Endothelial cell of umbilical vein (primary cell): ENCODE results near the gene DGLUCY. TPM values are rescaled to one million over a fixed set of nuclear protein-coding genes. Genes with fewer than 3 reads are reported as not detected.

Source experiments
- BruUV-seq: library from RNA; stranded (reverse); fragments of 400-500 nt; replicated peaks from 2 replicates; lab custom pipeline; 2021; lab: Mats Ljungman, UMichigan
- CTCF ChIA-PET: fragments of 300-600, 350-600 bp; sonication (Branson Sonifier 250); formaldehyde crosslinking; loops from one replicate; lab custom pipeline; 2021; ENCODE audit warnings: antibody characterized with exemption, inconsistent platforms; lab: Charles Lee
- POLR2A ChIA-PET: fragments of 300-600, 350-600 bp; sonication (Branson Sonifier 250); formaldehyde crosslinking; loops from one replicate; lab custom pipeline; 2021; ENCODE audit warnings: antibody characterized with exemption, inconsistent platforms; lab: Charles Lee
- DNase-seq: peaks from one replicate; pipeline ENCODE4 v3.0.0-alpha.2; 2011; ENCODE audit warnings: low read depth, low spot score
- FAIRE-seq: peaks from 2 replicates; lab custom pipeline; 2011; peaks lifted over from hg19 to GRCh38; lab: Jason Lieb, UNC
- H2AFZ ChIP-seq: 2 replicates; pipeline ENCODE4 v1.6.0; 2012; ENCODE audit warnings: low read depth, low read length, control low read depth, inconsistent platforms
- H3K27ac ChIP-seq: 2 replicates; pipeline ENCODE4 v1.5.1; 2011; ENCODE audit warnings: low read depth, mild to moderate bottlenecking, control low read depth, low read length, moderate library complexity; ENCODE audit not compliant: insufficient read depth
- H3K27me3 ChIP-seq, 2 experiments: 2 replicates each; pipeline versions ENCODE4 v1.6.0 to v1.6.1; 2011; ENCODE audit warnings: low read length in 2 of 2, mixed read lengths in 1 of 2; ENCODE audit not compliant: control insufficient read depth in 2 of 2, insufficient read depth in 2 of 2
- H3K36me3 ChIP-seq, 2 experiments: 2 replicates in 1 of 2; 3 replicates in 1 of 2; pipeline ENCODE4 v1.5.1; 2011; ENCODE audit warnings: low read length in 2 of 2, mild to moderate bottlenecking in 1 of 2, moderate library complexity in 1 of 2; ENCODE audit not compliant: control insufficient read depth in 2 of 2, insufficient read depth in 2 of 2; ENCODE audit errors: extremely low read depth in 1 of 2
- H3K4me1 ChIP-seq: 3 replicates; pipeline ENCODE4 v1.5.1; 2011; ENCODE audit warnings: mild to moderate bottlenecking, low read length; ENCODE audit not compliant: control insufficient read depth, insufficient read depth; ENCODE audit errors: extremely low read depth
- H3K4me2 ChIP-seq: 2 replicates; pipeline ENCODE4 v1.6.1; 2011; ENCODE audit warnings: low read length, control low read depth, mixed read lengths; ENCODE audit not compliant: insufficient read depth
- H3K4me3 ChIP-seq, 3 experiments: fragments of 200-600 bp in 1 of 3; sonication (generic), shearing (Covaris generic) in 1 of 3; replicated peaks in 1 of 3; 2 replicates each; pipeline ENCODE4 v1.5.1; 2011 to 2016; ENCODE audit warnings: control low read depth in 3 of 3, low read length in 3 of 3, mild to moderate bottlenecking in 2 of 3, inconsistent platforms in 1 of 3, low read depth in 1 of 3, moderate library complexity in 1 of 3; ENCODE audit not compliant: insufficient read depth in 1 of 3
- H3K79me2 ChIP-seq: 2 replicates; pipeline ENCODE4 v1.6.0; 2012; ENCODE audit warnings: low read length, inconsistent platforms; ENCODE audit not compliant: control insufficient read depth, insufficient read depth
- H3K9ac ChIP-seq: replicated peaks from 2 replicates; pipeline ENCODE3; 2011; ENCODE audit warnings: low read length, control low read depth; ENCODE audit not compliant: insufficient read depth; ENCODE audit errors: extremely low read depth
- H3K9me1 ChIP-seq: replicated peaks from 3 replicates; pipeline ENCODE4 v1.6.0; 2011; ENCODE audit warnings: mild to moderate bottlenecking, low read length; ENCODE audit not compliant: control insufficient read depth, insufficient read depth; ENCODE audit errors: extremely low read depth
- H3K9me3 ChIP-seq: replicated peaks from 2 replicates; pipeline ENCODE4 v1.5.1; 2012; ENCODE audit warnings: low read length, inconsistent platforms; ENCODE audit not compliant: control insufficient read depth, insufficient read depth
- H4K20me1 ChIP-seq: replicated peaks from 2 replicates; pipeline ENCODE3; 2011; ENCODE audit warnings: mild to moderate bottlenecking, low read length; ENCODE audit not compliant: control insufficient read depth, insufficient read depth; ENCODE audit errors: extremely low read depth
- CTCF ChIP-seq, 2 donors: IDR thresholded peaks; 1 replicate in 1 of 2; 2 replicates in 1 of 2; pipeline ENCODE4 v1.5.1; 2011; ENCODE audit warnings: low read length in 2 of 2, mild to moderate bottlenecking in 2 of 2, moderate library complexity in 2 of 2, control low read depth in 1 of 2, inconsistent platforms in 1 of 2, low read depth in 1 of 2; ENCODE audit not compliant: insufficient read depth in 1 of 2; ENCODE audit errors: extremely low read depth in 1 of 2
- EZH2 ChIP-seq: IDR thresholded peaks from 2 replicates; pipeline ENCODE4 v1.6.1; 2012; ENCODE audit warnings: borderline replicate concordance, low read depth, mild to moderate bottlenecking, moderate library complexity, low read length, inconsistent platforms; ENCODE audit not compliant: severe bottlenecking
- FOS ChIP-seq: IDR thresholded peaks from 2 replicates; pipeline ENCODE4 v1.6.1; 2011; ENCODE audit warnings: mild to moderate bottlenecking, low read length, moderate library complexity, borderline replicate concordance; ENCODE audit not compliant: insufficient read depth
- GATA2 ChIP-seq: IDR thresholded peaks from 2 replicates; pipeline ENCODE4 v1.7.0; 2011; ENCODE audit warnings: low read depth, mild to moderate bottlenecking, moderate library complexity, mixed read lengths, low read length; ENCODE audit not compliant: insufficient read length, insufficient read depth
- JUN ChIP-seq: IDR thresholded peaks from 2 replicates; pipeline ENCODE4 v1.6.1; 2011; ENCODE audit warnings: borderline replicate concordance, low read depth; ENCODE audit not compliant: insufficient read length, insufficient read depth
- MAX ChIP-seq: IDR thresholded peaks from 2 replicates; pipeline ENCODE4 v1.6.1; 2011; ENCODE audit not compliant: insufficient read depth, insufficient read length
- MYC ChIP-seq: IDR thresholded peaks from one replicate; pipeline ENCODE4 v1.6.1; 2011; ENCODE audit warnings: mild to moderate bottlenecking, low read depth, low read length
- POLR2A ChIP-seq: IDR thresholded peaks from 2 replicates; pipeline ENCODE4 v1.6.1; 2012; ENCODE audit warnings: low read depth, mild to moderate bottlenecking, control low read depth, low read length
- POLR2AphosphoS5 ChIP-seq: IDR thresholded peaks from 2 replicates; pipeline ENCODE4 v1.6.1; 2012; ENCODE audit warnings: low read depth, mild to moderate bottlenecking, control low read depth, low read length, moderate library complexity; ENCODE audit not compliant: insufficient read depth
- dilution Hi-C: fragments of 300-500 bp; cut with MboI; formaldehyde crosslinking; loops from one replicate; pipeline ENCODE4 v1.15.0; 2019; ENCODE audit warnings: low sequenced_read_pairs; ENCODE audit not compliant: extremely low pct_ligation_motif_present
- intact Hi-C: fragments of 100-400 bp; cut with micrococcal nuclease; formaldehyde crosslinking; loops from one replicate; pipeline ENCODE4 v1.10.0; 2022
- polyA plus RNA-seq, 4 experiments: library from polyadenylated mRNA; depleted of rRNA in 3 of 4; stranded (reverse) in 3 of 4; unstranded in 1 of 4; fragments of >200 nt; gene quantifications; 2 replicates each; pipeline versions ENCODE4 v1.2.1 to v1.2.3, GENCODE V29; 2011 to 2012; ENCODE audit warnings: missing spikeins in 1 of 4
- total RNA-seq: library from RNA; stranded (reverse); gene quantifications from 2 replicates; pipeline ENCODE4 v1.2.3, GENCODE V29; 2021

Gene DGLUCY
- total and polyA plus RNA-seq, 2 donors (not counting 3 experiments of a cell fraction or from before 2014, with no cell fraction given) = 40.9 to 65.6 TPM

- ChIA-PET CTCF (interaction anchor here (1.8 kb wide), 1 partner anchor 57 kb away, joined by 5 read pairs; no protein-coding TSS in a partner anchor), POLR2A (interaction anchor here (0.6 kb wide), 1 partner anchor 41 kb away, joined by 6 read pairs; no protein-coding TSS in a partner anchor)
- BruUV-seq = no TSS peak
- TF ChIP-seq JUN (no peak), CTCF (IDR thresholded peaks at IDR 0.05; ENCODE audit: extremely low read depth in 1 of 2, insufficient read depth in 1 of 2, low read depth in 1 of 2, low read length in 2 of 2) (no peak), EZH2 (no peak), MAX (no peak), POLR2AphosphoS5 (no peak), POLR2A (no peak), GATA2 (no peak), FOS (no peak), MYC (no peak)
- Histone ChIP-seq H4K20me1 (no peaks in the 10 kb centered on the region), H2AFZ (no peak overlapping the region), H3K9me3 (no peaks in the 10 kb centered on the region), H3K27me3 (no peaks in the 10 kb centered on the region), H3K4me1 (no peaks in the 10 kb centered on the region), H3K4me2 (no peak overlapping the region), H3K4me3 (no peak overlapping the region), H3K9me1 (no peaks in the 10 kb centered on the region), H3K36me3 (no peaks in the 10 kb centered on the region), H3K27ac (no peak overlapping the region), H3K79me2 (no peaks in the 10 kb centered on the region), H3K9ac (no peak overlapping the region)
- dilution Hi-C loops (no loop called here), intact Hi-C loops (no loop called here)
- FAIRE-seq (no peak), DNase-seq (no peak)
Observed at GRCh38 chr14:91233936-91234790, 120.3 kb downstream of the DGLUCY start.
